HCT116 (cell line): ENCODE measurements around the gene EIPR1. TPM values are rescaled to one million over a fixed set of nuclear protein-coding genes. Genes with fewer than 3 reads are reported as not detected.

Experiments used
- ATAC-seq: fragments of 200-7000 bp; cut with Tn5 transposase; 2 replicates; pipeline ENCODE4 v1.9.1; 2020; ENCODE audit warnings: mild to moderate bottlenecking, moderate library complexity
- BruUV-seq: library from RNA; stranded (reverse); fragments of 400-500 nt; replicated peaks from 2 replicates; lab custom pipeline; 2021; lab: Mats Ljungman, UMichigan
- CTCF ChIA-PET: fragments of 300-600 bp; sonication (Branson Sonifier 250); formaldehyde crosslinking; loops from one replicate; lab custom pipeline; 2021; ENCODE audit warnings: antibody characterized with exemption; lab: Charles Lee
- POLR2A ChIA-PET: fragments of 300-600, 350-600 bp; sonication (Branson Sonifier 250); formaldehyde crosslinking; loops from one replicate; lab custom pipeline; 2021; ENCODE audit warnings: antibody characterized with exemption; lab: Charles Lee
- RAD21 ChIA-PET, 2 experiments: fragments of 300-600 bp; sonication (Branson Sonifier 250); formaldehyde crosslinking; loops; one replicate each; lab custom pipeline; 2023; ENCODE audit warnings: low total read pairs in 2 of 2; ENCODE audit not compliant: uncharacterized antibody in 2 of 2, unreplicated experiment in 2 of 2, low non-redundant PET in 1 of 2; lab: Charles Lee
- DNase-seq: peaks from one replicate; pipeline ENCODE4 v3.0.0-alpha.2; 2010; ENCODE audit warnings: low read depth, low spot score
- H2AFZ ChIP-seq: fragments of 200-600 bp; shearing (Covaris generic), sonication (generic); 2 replicates; pipeline ENCODE4 v1.6.1; 2017; ENCODE audit warnings: low read depth, mixed run types, mixed read lengths, antibody characterized with exemption, low read length; ENCODE audit not compliant: poor library complexity, severe bottlenecking
- H3K27ac ChIP-seq: 2 replicates; pipeline ENCODE4 v1.5.1; 2012; ENCODE audit warnings: low read depth, low read length
- H3K27me3 ChIP-seq: fragments of 200-600 bp; sonication (generic); 2 replicates; pipeline ENCODE4 v1.6.1; 2016; ENCODE audit warnings: mixed run types, low read length, mixed read lengths; ENCODE audit not compliant: insufficient read depth
- H3K36me3 ChIP-seq, 2 experiments: fragments of 200-500 bp in 1 of 2; fragments of 200-600 bp in 1 of 2; sonication (Bioruptor generic) in 1 of 2; sonication (generic) in 1 of 2; 2 replicates each; pipeline versions ENCODE4 v1.5.1 to v1.6.1; 2014 to 2016; ENCODE audit warnings: low read length in 2 of 2, inconsistent platforms in 1 of 2, mixed read lengths in 1 of 2, mixed run types in 1 of 2; ENCODE audit not compliant: insufficient read depth in 2 of 2, control insufficient read depth in 1 of 2
- H3K4me1 ChIP-seq, 2 experiments: fragments of 200-600 bp in 1 of 2; sonication (generic) in 1 of 2; 2 replicates each; pipeline versions ENCODE4 v1.5.1 to v1.6.1; 2012 to 2017; ENCODE audit warnings: low read length in 2 of 2, inconsistent platforms in 1 of 2, mild to moderate bottlenecking in 1 of 2, mixed read lengths in 1 of 2, mixed run types in 1 of 2, moderate library complexity in 1 of 2; ENCODE audit not compliant: insufficient read depth in 2 of 2, control insufficient read depth in 1 of 2
- H3K4me2 ChIP-seq: fragments of 200-600 bp; sonication (generic); 2 replicates; pipeline ENCODE4 v1.6.1; 2017; ENCODE audit warnings: mixed run types, low read length, mixed read lengths
- H3K4me3 ChIP-seq, 2 experiments: fragments of 200-600 bp in 1 of 2; sonication (generic) in 1 of 2; replicated peaks in 1 of 2; 2 replicates each; pipeline ENCODE4 v1.5.1; 2011 to 2016; ENCODE audit warnings: low read length in 2 of 2, control low read depth in 1 of 2, low read depth in 1 of 2, mild to moderate bottlenecking in 1 of 2, mixed read lengths in 1 of 2, mixed run types in 1 of 2
- H3K79me2 ChIP-seq: fragments of 200-600 bp; sonication (generic); 2 replicates; pipeline ENCODE4 v1.6.1; 2017; ENCODE audit warnings: mild to moderate bottlenecking, mixed run types, low read length, moderate library complexity, mixed read lengths; ENCODE audit not compliant: insufficient read depth
- H3K9ac ChIP-seq: fragments of 200-600 bp; sonication (generic); 2 replicates; pipeline ENCODE4 v1.6.1; 2016; ENCODE audit warnings: low read length, mixed read lengths
- H3K9me2 ChIP-seq: fragments of 200-600 bp; sonication (generic), shearing (Covaris generic); 2 replicates; pipeline ENCODE4 v1.6.1; 2017; ENCODE audit warnings: mixed run types, mild to moderate bottlenecking, moderate library complexity; ENCODE audit not compliant: insufficient read depth
- H3K9me3 ChIP-seq, 2 experiments: fragments of 200-500 bp in 1 of 2; fragments of 200-600 bp in 1 of 2; sonication (Bioruptor generic) in 1 of 2; sonication (generic) in 1 of 2; 2 replicates each; pipeline ENCODE4 v1.6.1; 2014 to 2017; ENCODE audit warnings: low read length in 2 of 2, mixed read lengths in 2 of 2, inconsistent platforms in 1 of 2, low read depth in 1 of 2, mild to moderate bottlenecking in 1 of 2, mixed run types in 1 of 2, moderate library complexity in 1 of 2; ENCODE audit not compliant: control insufficient read depth in 1 of 2, insufficient read depth in 1 of 2
- H4K20me1 ChIP-seq: fragments of 200-600 bp; sonication (generic), shearing (Covaris generic); 2 replicates; pipeline ENCODE4 v1.6.1; 2017; ENCODE audit warnings: mixed run types, mild to moderate bottlenecking, moderate library complexity; ENCODE audit not compliant: insufficient read depth
- ATF3 ChIP-seq: IDR thresholded peaks from 2 replicates; pipeline ENCODE4 v1.6.1; 2012
- CBX3 ChIP-seq: IDR thresholded peaks from 2 replicates; pipeline ENCODE4 v1.6.1; 2012; ENCODE audit warnings: low read depth
- CEBPB ChIP-seq: IDR thresholded peaks from 2 replicates; pipeline ENCODE4 v1.6.1; 2012; ENCODE audit warnings: low read depth
- EGR1 ChIP-seq: IDR thresholded peaks from 2 replicates; pipeline ENCODE4 v1.6.1; 2012; ENCODE audit warnings: low read depth
- ELF1 ChIP-seq: IDR thresholded peaks from 2 replicates; pipeline ENCODE4 v1.6.1; 2012; ENCODE audit warnings: low read depth, borderline replicate concordance
- EZH2phosphoT487 ChIP-seq: fragments of 200-600 bp; IDR thresholded peaks from 2 replicates; pipeline ENCODE4 v1.6.1; 2018; ENCODE audit warnings: antibody characterized with exemption, borderline replicate concordance
- FOSL1 ChIP-seq: IDR thresholded peaks from 2 replicates; pipeline ENCODE4 v1.6.1; 2012; ENCODE audit warnings: low read depth
- JUND ChIP-seq: IDR thresholded peaks from 2 replicates; pipeline ENCODE4 v1.6.1; 2012
- MAX ChIP-seq: IDR thresholded peaks from 2 replicates; pipeline ENCODE4 v1.6.1; 2012
- POLR2A ChIP-seq: IDR thresholded peaks from 2 replicates; pipeline ENCODE4 v1.7.0; 2011; ENCODE audit warnings: borderline replicate concordance; ENCODE audit not compliant: insufficient read depth, insufficient read length; ENCODE audit errors: extremely low read depth
- RAD21 ChIP-seq: IDR thresholded peaks from 2 replicates; pipeline ENCODE4 v1.6.1; 2012; ENCODE audit warnings: low read depth, mild to moderate bottlenecking
- REST ChIP-seq: IDR thresholded peaks from 2 replicates; pipeline ENCODE4 v1.6.1; 2012; ENCODE audit warnings: low read depth
- SIN3A ChIP-seq: IDR thresholded peaks from 2 replicates; pipeline ENCODE4 v1.6.1; 2012; ENCODE audit warnings: low read depth
- SP1 ChIP-seq: IDR thresholded peaks from 2 replicates; pipeline ENCODE4 v1.6.1; 2012; ENCODE audit warnings: low read depth
- SRF ChIP-seq: IDR thresholded peaks from 2 replicates; pipeline ENCODE4 v1.6.1; 2012; ENCODE audit warnings: low read depth
- TCF7L2 ChIP-seq: IDR thresholded peaks from 2 replicates; pipeline ENCODE4 v1.7.0; 2011; ENCODE audit warnings: borderline replicate concordance, inconsistent platforms; ENCODE audit not compliant: insufficient read depth, insufficient read length; ENCODE audit errors: extremely low read depth
- YY1 ChIP-seq: IDR thresholded peaks from 2 replicates; pipeline ENCODE4 v1.6.1; 2011; ENCODE audit warnings: low read length, low read depth, moderate library complexity, mild to moderate bottlenecking; ENCODE audit not compliant: insufficient replicate concordance; ENCODE audit errors: extremely low read depth
- ZFX ChIP-seq: fragments of 450-650 bp; IDR thresholded peaks from 2 replicates; pipeline ENCODE4 v1.6.1; 2017
- intact Hi-C: fragments of 100-400 bp; cut with micrococcal nuclease; formaldehyde crosslinking; loops from 2 replicates; pipeline ENCODE4 v1.10.0; 2022
- total RNA-seq: library from RNA; stranded (reverse); gene quantifications from one replicate; pipeline ENCODE4 v1.2.1, GENCODE V29; 2021; ENCODE audit not compliant: unreplicated experiment
- TF ChIP-seq, protein P1 (sequence below), 3 experiments: fragments of 200-600 bp in 1 of 3; sonication (generic) in 1 of 3; IDR thresholded peaks in 2 of 3; conservative IDR thresholded peaks in 1 of 3; 2 replicates each; pipeline ENCODE4 v1.5.1; 2012 to 2017; ENCODE audit warnings: low read depth in 2 of 3, low read length in 2 of 3, antibody characterized with exemption in 1 of 3, borderline replicate concordance in 1 of 3, control low read depth in 1 of 3, mild to moderate bottlenecking in 1 of 3, mixed read lengths in 1 of 3, mixed run types in 1 of 3, moderate library complexity in 1 of 3; ENCODE audit not compliant: insufficient read depth in 1 of 3
- TF ChIP-seq, protein P2 (sequence below): IDR thresholded peaks from 2 replicates; pipeline ENCODE4 v1.6.1; 2011; ENCODE audit warnings: mild to moderate bottlenecking, low read length, moderate library complexity; ENCODE audit not compliant: insufficient replicate concordance; ENCODE audit errors: extremely low read depth

Gene EIPR1
- total RNA-seq, 1 experiment from 2014 or later: 36.9 TPM

- Histone ChIP-seq H3K27me3 (no peaks in the 10 kb centered on the region), H3K79me2 (no peaks in the 10 kb centered on the region), H3K4me3 (no peak overlapping the region), H3K9me3 (no peaks in the 10 kb centered on the region), H3K4me1 (no peaks in the 10 kb centered on the region), H3K27ac (no peak overlapping the region), H4K20me1 (no peaks in the 10 kb centered on the region), H3K9me2 (no peaks in the 10 kb centered on the region), H2AFZ (no peak overlapping the region), H3K4me2 (no peak overlapping the region), H3K9ac (no peak overlapping the region), H3K36me3 (no peaks in the 10 kb centered on the region)
- DNase-seq: no peak
- TF ChIP-seq YY1: no peak
- no peak for TF ChIP-seq ZFX
- TF ChIP-seq, protein P1, sequence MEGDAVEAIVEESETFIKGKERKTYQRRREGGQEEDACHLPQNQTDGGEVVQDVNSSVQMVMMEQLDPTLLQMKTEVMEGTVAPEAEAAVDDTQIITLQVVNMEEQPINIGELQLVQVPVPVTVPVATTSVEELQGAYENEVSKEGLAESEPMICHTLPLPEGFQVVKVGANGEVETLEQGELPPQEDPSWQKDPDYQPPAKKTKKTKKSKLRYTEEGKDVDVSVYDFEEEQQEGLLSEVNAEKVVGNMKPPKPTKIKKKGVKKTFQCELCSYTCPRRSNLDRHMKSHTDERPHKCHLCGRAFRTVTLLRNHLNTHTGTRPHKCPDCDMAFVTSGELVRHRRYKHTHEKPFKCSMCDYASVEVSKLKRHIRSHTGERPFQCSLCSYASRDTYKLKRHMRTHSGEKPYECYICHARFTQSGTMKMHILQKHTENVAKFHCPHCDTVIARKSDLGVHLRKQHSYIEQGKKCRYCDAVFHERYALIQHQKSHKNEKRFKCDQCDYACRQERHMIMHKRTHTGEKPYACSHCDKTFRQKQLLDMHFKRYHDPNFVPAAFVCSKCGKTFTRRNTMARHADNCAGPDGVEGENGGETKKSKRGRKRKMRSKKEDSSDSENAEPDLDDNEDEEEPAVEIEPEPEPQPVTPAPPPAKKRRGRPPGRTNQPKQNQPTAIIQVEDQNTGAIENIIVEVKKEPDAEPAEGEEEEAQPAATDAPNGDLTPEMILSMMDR (IDR thresholded peaks at IDR 0.05 in 2 of 3, conservative IDR thresholded peaks at IDR 0.05 in 1 of 3; ENCODE audit: borderline replicate concordance in 1 of 3, insufficient read depth in 1 of 3, low read depth in 2 of 3, low read length in 2 of 3): no peak
- no peak for TF ChIP-seq EZH2phosphoT487
- TF ChIP-seq CEBPB: no peak
- TF ChIP-seq SRF: no peak
- no peak for TF ChIP-seq FOSL1
- TF ChIP-seq SP1: no peak
- no peak for TF ChIP-seq JUND
- TF ChIP-seq REST: no peak
- no peak for TF ChIP-seq POLR2A
- TF ChIP-seq, protein P2, sequence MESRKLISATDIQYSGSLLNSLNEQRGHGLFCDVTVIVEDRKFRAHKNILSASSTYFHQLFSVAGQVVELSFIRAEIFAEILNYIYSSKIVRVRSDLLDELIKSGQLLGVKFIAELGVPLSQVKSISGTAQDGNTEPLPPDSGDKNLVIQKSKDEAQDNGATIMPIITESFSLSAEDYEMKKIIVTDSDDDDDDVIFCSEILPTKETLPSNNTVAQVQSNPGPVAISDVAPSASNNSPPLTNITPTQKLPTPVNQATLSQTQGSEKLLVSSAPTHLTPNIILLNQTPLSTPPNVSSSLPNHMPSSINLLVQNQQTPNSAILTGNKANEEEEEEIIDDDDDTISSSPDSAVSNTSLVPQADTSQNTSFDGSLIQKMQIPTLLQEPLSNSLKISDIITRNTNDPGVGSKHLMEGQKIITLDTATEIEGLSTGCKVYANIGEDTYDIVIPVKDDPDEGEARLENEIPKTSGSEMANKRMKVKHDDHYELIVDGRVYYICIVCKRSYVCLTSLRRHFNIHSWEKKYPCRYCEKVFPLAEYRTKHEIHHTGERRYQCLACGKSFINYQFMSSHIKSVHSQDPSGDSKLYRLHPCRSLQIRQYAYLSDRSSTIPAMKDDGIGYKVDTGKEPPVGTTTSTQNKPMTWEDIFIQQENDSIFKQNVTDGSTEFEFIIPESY: no peak
- no peak for TF ChIP-seq EGR1
- TF ChIP-seq MAX: no peak
- no peak for TF ChIP-seq TCF7L2
- no peak for TF ChIP-seq ATF3
- TF ChIP-seq ELF1: no peak
- TF ChIP-seq CBX3: no peak
- TF ChIP-seq RAD21: no peak
- TF ChIP-seq SIN3A: no peak
- RAD21 ChIA-PET: no interaction called here
- no TSS peak for BruUV-seq
- POLR2A ChIA-PET: no interaction called here
- CTCF ChIA-PET: no interaction called here
- ATAC-seq: no peak
- intact Hi-C loops: no loop called here
These were observed 111.4 kb downstream of the EIPR1 start for GRCh38 chr2:3265981-3266924.
